Limb (tissue), 2 donors: ENCODE measurements around the gene STPG3.

ENCODE experiments used
- DNase-seq, 2 donors: peaks; one replicate each; pipeline ENCODE4 v3.0.0-alpha.2; 2016; ENCODE audit errors: extremely low spot score in 2 of 2

STPG3 gene

DNA sequence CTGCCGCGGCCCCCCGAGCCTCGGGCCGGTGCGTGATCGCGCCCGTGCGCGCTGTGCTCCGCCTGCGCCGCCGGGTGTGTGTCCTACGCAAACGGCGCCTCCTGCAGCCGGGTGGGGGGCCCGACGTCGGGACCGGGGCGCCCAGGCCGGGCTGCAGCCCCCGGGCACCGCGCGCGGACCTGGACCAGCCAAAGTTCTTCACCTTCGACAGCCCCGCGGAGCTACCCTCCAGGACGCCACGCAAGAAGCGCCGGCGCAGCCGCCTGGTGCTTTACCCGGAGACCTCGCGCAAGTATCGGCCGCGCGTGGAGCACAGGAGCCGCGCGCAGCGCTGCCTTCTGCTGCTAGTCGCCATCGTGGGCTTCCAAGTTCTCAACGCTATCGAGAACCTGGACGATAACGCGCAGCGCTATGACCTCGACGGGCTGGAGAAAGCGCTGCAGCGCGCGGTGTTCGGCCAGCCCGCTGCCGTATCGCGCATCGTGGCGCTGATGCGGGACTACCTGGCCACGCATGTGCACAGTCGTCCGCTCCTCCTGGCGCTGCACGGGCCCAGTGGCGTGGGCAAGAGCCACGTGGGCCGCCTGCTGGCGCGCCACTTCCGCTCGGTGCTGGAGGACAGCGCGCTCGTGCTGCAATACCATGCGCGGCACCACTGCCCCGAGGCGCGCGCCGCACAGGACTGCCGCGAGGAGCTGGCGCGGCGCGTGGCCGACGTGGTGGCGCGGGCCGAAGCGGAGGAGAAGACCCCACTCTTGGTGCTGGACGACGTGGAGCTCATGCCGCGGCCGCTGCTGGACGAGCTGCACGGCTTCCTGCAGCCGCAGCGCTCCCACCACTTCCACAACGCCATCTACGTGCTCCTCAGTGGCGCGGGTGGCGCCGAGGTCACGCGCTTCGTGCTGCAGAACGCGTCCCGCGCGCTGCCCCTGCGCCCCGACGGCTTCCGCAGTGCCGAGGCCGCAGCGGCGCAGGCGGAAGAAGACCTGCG, 27.9 kb downstream of the STPG3 start:
- DNase-seq: no peak

- no peak for DNase-seq
Observed at GRCh38 chr9:137279741-137280473, 28.8 kb downstream of the STPG3 start.

GRCh38 chr9:137280474-137281344, 29.6 kb downstream of the STPG3 start:
- DNase-seq: no peak

- peak in 1 of 2 donors; percentile 47 for DNase-seq
Observed at GRCh38 chr9:137281345-137282116, 30.4 kb downstream of the STPG3 start.

DNA sequence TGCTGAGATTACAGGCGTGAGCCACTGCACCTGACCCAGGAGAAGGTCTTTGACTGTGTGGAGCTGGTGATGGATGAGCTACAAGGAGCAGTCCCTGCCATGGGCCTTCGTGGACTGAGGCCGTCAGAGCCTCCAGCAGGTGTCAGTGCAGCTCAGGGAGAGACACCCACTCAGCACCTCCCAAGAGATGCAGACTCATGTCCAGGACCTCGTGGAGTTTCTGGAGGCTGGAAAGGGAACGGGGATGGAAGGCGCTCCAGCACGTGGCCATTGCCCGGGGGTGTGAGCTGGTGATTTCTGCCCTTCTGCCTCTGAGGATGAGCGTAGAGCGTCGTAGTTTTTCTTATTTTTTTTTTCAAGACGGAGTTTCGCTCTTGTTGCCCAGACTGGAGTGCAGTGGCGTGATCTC, 35.9 kb downstream of the STPG3 start:
- peak in 1 of 2 donors; percentile 42 for DNase-seq

GRCh38 chr9:137293094-137293481, 42.0 kb downstream of the STPG3 start:
- DNase-seq: no peak

GRCh38 chr9:137293482-137294090, 42.5 kb downstream of the STPG3 start:
- DNase-seq: no peak

DNA sequence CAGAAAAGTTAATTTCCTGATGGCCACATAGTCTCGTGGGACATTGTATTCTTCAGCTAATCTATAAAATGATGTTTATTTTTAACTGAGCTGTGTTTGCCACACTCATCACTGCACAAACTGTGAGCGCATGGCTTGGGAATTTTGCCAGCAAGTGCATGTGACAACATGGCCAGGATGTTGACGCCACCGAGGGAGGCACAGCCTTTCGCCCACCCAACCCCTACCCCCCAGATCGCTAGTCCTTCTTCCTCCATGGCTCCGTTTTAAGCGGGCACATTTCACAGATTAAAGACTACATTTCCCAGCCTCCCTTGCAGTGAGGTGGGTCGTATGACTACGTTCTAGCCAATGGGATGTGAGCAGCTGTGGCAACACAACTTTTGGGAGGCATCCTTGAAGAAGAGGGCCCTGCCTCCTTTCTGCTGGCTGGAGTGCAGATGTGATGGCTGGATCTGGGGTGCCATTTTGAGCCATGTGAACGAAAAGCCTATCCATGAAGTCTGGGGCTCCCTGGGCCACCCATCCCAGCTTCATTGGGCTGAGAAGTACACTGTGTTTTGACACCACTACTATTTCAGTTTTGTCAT, 43.1 kb downstream of the STPG3 start:
- DNase-seq: peak in 1 of 2 donors; percentile 38

DNA sequence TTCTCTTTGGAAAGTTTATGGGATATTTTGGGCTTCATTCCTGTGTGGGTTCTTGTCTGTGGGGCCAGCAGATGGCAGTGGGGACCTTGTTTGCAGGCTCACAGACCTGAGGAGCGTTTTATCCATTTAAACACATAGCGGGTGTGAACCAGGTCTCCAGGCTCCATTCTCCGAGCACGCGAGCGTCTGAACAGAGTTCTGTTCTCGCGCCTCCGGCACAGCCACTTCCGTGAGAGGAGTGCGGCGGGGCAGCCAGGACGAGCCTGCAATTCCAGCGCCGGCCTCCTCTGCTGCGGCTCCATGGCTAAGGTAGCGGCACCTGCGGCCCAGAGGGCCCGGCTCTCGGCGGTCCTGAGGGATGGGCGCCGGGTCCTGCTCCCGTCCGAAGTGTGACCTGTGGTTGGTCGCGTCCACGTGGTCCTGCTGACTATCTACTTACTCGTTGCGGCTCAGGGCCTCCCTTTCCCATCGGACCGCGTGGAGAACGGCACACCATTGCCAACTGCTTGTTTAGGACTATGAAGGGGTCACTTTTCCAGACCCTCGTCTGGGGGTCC, 43.7 kb downstream of the STPG3 start:
- peak in 1 of 2 donors; percentile 50 for DNase-seq

GRCh38 chr9:137295238-137295811, 44.2 kb downstream of the STPG3 start:
- peak in 1 of 2 donors; percentile 78 for DNase-seq

- DNase-seq: peak in 1 of 2 donors; percentile 52
Observed at GRCh38 chr9:137295849-137296669, 45.0 kb downstream of the STPG3 start.

GRCh38 chr9:137296670-137297664, 45.9 kb downstream of the STPG3 start:
- peak in 1 of 2 donors; percentile 47 for DNase-seq

GRCh38 chr9:137297966-137298365, 46.9 kb downstream of the STPG3 start:
- no peak for DNase-seq

DNA sequence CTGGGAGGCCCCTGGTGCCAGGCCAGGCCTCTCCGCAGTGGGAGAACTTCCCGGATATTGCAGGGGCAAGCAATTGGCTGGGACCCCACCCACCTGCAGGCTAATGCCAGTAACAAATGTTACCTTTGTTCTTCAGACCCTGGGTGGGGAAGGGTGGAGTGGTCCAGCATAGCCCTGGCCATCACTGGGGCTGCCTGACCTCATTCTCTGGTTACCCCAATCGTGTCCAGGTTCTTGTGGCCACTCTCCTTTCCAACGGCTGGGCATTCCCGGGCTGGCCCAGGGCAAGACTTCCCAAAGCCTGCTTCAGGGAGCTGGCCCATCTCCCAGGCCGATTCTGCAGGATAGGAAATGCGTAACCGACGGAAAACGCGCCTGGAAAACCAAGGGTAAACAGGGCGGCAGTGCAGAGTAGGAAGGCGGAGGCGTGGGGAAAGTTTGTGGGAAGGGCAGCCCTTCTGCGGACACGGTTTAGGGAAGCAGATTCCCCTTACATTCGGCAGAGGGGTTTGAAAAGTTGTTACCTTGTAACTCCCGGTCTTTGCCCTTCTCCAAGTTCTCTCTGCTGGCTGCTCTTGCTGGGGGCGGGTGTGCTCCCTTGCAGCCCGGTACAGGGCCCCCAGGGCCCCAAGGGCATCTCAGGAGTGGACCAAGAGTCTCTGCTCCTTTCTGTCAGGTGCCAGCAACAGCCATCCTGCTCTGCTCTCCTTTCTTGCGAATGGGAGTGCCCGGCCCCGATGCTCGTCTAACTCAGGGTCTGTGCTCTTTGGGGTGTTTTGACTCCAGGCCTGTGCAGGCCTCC, 47.5 kb downstream of the STPG3 start:
- DNase-seq: peak in 1 of 2 donors; percentile 34

- DNase-seq: no peak
Observed at GRCh38 chr9:137299203-137299565, 48.1 kb downstream of the STPG3 start.

DNA sequence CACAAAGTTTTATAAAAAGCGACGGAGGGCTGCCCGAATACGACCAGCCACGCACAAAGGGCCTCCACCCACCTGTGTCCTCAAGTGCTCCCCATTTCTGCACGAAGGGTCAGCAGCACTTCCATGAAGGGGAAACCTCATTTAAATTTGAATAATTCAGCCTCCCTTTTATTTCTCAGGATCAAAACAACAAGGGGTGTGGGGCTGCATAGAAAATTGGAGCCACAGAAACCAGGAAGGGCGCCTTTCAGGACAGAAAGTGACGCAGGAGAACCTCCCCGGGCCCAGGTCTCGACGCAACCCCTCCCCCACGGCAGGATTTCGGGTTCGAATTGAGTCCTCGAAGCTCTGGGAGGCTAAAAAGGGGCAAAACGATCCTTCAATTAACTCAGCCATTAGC, 48.9 kb downstream of the STPG3 start:
- DNase-seq: peak in 1 of 2 donors; percentile 41
